ENCODE results near the gene ERI3.

DNA sequence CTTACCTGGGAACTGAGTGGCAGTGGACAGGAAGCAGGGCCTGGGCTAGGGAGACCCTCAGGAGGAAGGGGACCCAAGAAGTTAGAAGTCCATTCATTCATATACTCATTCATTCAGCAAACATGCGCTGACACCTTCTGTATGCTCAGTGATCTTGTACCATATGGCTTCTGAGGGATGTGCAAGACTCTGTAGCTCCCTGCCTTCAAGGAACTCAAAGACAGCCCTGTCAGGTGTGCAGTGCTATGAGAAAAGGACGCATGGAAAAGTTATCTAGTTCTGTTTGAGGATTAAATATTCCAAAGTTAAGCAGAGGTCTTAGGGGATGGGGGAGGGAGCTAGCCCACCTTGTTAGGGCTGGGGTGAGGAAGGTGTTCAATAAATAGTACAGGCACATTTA is 129.3 kb downstream of the ERI3 start:
- TF ChIP-seq ZFP36L1 (CRISPR knock-in tag; IDR thresholded peaks at IDR 0.05), result no peak
- no peak for TF ChIP-seq PTBP1 (IDR thresholded peaks at IDR 0.05; ENCODE audit: low read depth, low read length, poor library complexity, severe bottlenecking)
- TF ChIP-seq, protein P1, sequence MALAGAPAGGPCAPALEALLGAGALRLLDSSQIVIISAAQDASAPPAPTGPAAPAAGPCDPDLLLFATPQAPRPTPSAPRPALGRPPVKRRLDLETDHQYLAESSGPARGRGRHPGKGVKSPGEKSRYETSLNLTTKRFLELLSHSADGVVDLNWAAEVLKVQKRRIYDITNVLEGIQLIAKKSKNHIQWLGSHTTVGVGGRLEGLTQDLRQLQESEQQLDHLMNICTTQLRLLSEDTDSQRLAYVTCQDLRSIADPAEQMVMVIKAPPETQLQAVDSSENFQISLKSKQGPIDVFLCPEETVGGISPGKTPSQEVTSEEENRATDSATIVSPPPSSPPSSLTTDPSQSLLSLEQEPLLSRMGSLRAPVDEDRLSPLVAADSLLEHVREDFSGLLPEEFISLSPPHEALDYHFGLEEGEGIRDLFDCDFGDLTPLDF (CRISPR knock-in tag; IDR thresholded peaks at IDR 0.05), result no peak
- TF ChIP-seq HNRNPH1 (optimal IDR thresholded peaks at IDR 0.05; ENCODE audit: low read depth, low read length), result no peak
- TF ChIP-seq, protein P2, sequence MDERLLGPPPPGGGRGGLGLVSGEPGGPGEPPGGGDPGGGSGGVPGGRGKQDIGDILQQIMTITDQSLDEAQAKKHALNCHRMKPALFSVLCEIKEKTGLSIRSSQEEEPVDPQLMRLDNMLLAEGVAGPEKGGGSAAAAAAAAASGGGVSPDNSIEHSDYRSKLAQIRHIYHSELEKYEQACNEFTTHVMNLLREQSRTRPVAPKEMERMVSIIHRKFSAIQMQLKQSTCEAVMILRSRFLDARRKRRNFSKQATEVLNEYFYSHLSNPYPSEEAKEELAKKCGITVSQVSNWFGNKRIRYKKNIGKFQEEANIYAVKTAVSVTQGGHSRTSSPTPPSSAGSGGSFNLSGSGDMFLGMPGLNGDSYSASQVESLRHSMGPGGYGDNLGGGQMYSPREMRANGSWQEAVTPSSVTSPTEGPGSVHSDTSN (CRISPR knock-in tag; IDR thresholded peaks at IDR 0.05), result no peak
- no peak for TF ChIP-seq CHD2 (IDR thresholded peaks at IDR 0.05; ENCODE audit: low read depth, low read length)
- TF ChIP-seq, protein P3, sequence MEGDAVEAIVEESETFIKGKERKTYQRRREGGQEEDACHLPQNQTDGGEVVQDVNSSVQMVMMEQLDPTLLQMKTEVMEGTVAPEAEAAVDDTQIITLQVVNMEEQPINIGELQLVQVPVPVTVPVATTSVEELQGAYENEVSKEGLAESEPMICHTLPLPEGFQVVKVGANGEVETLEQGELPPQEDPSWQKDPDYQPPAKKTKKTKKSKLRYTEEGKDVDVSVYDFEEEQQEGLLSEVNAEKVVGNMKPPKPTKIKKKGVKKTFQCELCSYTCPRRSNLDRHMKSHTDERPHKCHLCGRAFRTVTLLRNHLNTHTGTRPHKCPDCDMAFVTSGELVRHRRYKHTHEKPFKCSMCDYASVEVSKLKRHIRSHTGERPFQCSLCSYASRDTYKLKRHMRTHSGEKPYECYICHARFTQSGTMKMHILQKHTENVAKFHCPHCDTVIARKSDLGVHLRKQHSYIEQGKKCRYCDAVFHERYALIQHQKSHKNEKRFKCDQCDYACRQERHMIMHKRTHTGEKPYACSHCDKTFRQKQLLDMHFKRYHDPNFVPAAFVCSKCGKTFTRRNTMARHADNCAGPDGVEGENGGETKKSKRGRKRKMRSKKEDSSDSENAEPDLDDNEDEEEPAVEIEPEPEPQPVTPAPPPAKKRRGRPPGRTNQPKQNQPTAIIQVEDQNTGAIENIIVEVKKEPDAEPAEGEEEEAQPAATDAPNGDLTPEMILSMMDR (CRISPR knock-in tag; IDR thresholded peaks at IDR 0.05), result no peak
- no peak for TF ChIP-seq ZNF138 (CRISPR knock-in tag; IDR thresholded peaks at IDR 0.05; ENCODE audit: low read depth)
- no peak for TF ChIP-seq ZNF282 (IDR thresholded peaks at IDR 0.05; ENCODE audit: partially characterized antibody)
- TF ChIP-seq YY1 (IDR thresholded peaks at IDR 0.05; ENCODE audit: insufficient read depth, insufficient replicate concordance, low read depth, low read length), result no peak
- TF ChIP-seq, protein P4, sequence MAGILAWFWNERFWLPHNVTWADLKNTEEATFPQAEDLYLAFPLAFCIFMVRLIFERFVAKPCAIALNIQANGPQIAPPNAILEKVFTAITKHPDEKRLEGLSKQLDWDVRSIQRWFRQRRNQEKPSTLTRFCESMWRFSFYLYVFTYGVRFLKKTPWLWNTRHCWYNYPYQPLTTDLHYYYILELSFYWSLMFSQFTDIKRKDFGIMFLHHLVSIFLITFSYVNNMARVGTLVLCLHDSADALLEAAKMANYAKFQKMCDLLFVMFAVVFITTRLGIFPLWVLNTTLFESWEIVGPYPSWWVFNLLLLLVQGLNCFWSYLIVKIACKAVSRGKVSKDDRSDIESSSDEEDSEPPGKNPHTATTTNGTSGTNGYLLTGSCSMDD (CRISPR knock-in tag; IDR thresholded peaks at IDR 0.05), result no peak
- TF ChIP-seq ZNF44 (CRISPR knock-in tag; IDR thresholded peaks at IDR 0.05), result no peak
